SK-N-SH treated with all-trans-retinoic acid at 6 μM for 48 hours (cell line): Measurements from ENCODE around the gene ANKRD11.

Experiments
- ATAC-seq: fragments of 200-7000 bp; cut with Tn5 transposase; 3 replicates; pipeline ENCODE4 v1.9.1; 2020; ENCODE audit warnings: mild to moderate bottlenecking, moderate library complexity
- ARNTL ChIP-seq: fragments of 450-650 bp; formaldehyde crosslinking; IDR thresholded peaks from 2 replicates; pipeline ENCODE4 v1.5.0; 2020; ENCODE audit warnings: low read depth, mild to moderate bottlenecking, moderate library complexity, borderline replicate concordance
- CSDC2 ChIP-seq: fragments of 250-450 bp; sonication (Bioruptor Pico); IDR thresholded peaks from 2 replicates; pipeline ENCODE4 v1.5.0; 2020; ENCODE audit warnings: mild to moderate bottlenecking, moderate library complexity
- ISL1 ChIP-seq: fragments of 250-450 bp; sonication (Bioruptor Pico); IDR thresholded peaks from 2 replicates; pipeline ENCODE4 v2.1.2; 2022; ENCODE audit warnings: mild to moderate bottlenecking, moderate library complexity
- OSR1 ChIP-seq: fragments of 250-450 bp; sonication (Bioruptor Pico); IDR thresholded peaks from 2 replicates; pipeline ENCODE4 v1.8.0; 2022; ENCODE audit warnings: moderate library complexity, mild to moderate bottlenecking, inconsistent platforms
- PPARA ChIP-seq: fragments of 250-450 bp; sonication (Bioruptor Pico); IDR thresholded peaks from 2 replicates; pipeline ENCODE4 v1.5.0; 2020; ENCODE audit warnings: mild to moderate bottlenecking, borderline replicate concordance
- RARB ChIP-seq: fragments of 250-450 bp; sonication (Bioruptor Pico); IDR thresholded peaks from 2 replicates; pipeline ENCODE4 v1.8.0; 2021; ENCODE audit warnings: mild to moderate bottlenecking, moderate library complexity
- SNAI2 ChIP-seq: fragments of 250-450 bp; sonication (Bioruptor Pico); IDR thresholded peaks from 2 replicates; pipeline ENCODE4 v1.5.0; 2020; ENCODE audit warnings: mild to moderate bottlenecking, moderate library complexity
- TCF4 ChIP-seq: fragments of 250-450 bp; sonication (Bioruptor Pico); IDR thresholded peaks from 2 replicates; pipeline ENCODE4 v1.8.0; 2021; ENCODE audit warnings: mild to moderate bottlenecking, moderate library complexity, borderline replicate concordance
- TOX ChIP-seq: fragments of 250-450 bp; sonication (Bioruptor Pico); IDR thresholded peaks from 2 replicates; pipeline ENCODE4 v1.8.0; 2021; ENCODE audit warnings: mild to moderate bottlenecking, moderate library complexity, borderline replicate concordance
- ZC3H10 ChIP-seq: fragments of 250-450 bp; sonication (Bioruptor Pico); IDR thresholded peaks from 2 replicates; pipeline ENCODE4 v1.5.1; 2021; ENCODE audit warnings: mild to moderate bottlenecking, moderate library complexity
- ZFP3 ChIP-seq: fragments of 250-450 bp; sonication (Bioruptor Pico); IDR thresholded peaks from 2 replicates; pipeline ENCODE4 v1.5.0; 2020; ENCODE audit warnings: mild to moderate bottlenecking, moderate library complexity
- ZFP30 ChIP-seq: fragments of 450-650 bp; formaldehyde crosslinking; IDR thresholded peaks from 2 replicates; pipeline ENCODE4 v1.5.0; 2022; ENCODE audit warnings: mild to moderate bottlenecking, moderate library complexity
- ZNF565 ChIP-seq: fragments of 450-650 bp; formaldehyde crosslinking; conservative IDR thresholded peaks from 2 replicates; pipeline ENCODE4 v1.5.0; 2020; ENCODE audit warnings: low read depth, mild to moderate bottlenecking, moderate library complexity
- ZNF70 ChIP-seq: fragments of 450-650 bp; formaldehyde crosslinking; IDR thresholded peaks from 2 replicates; pipeline ENCODE4 v1.5.0; 2020; ENCODE audit warnings: mild to moderate bottlenecking, moderate library complexity
- ZNF8 ChIP-seq: fragments of 450-650 bp; formaldehyde crosslinking; IDR thresholded peaks from 2 replicates; pipeline ENCODE4 v1.5.0; 2020; ENCODE audit warnings: mild to moderate bottlenecking, moderate library complexity
- TF ChIP-seq, protein P1 (sequence below): fragments of 250-450 bp; sonication (Bioruptor Pico); IDR thresholded peaks from 2 replicates; pipeline ENCODE4 v1.5.1; 2020; ENCODE audit warnings: low read depth, mild to moderate bottlenecking, moderate library complexity
- TF ChIP-seq, protein P2 (sequence below): fragments of 250-450 bp; sonication (Bioruptor Pico); IDR thresholded peaks from 2 replicates; pipeline ENCODE4 v1.8.0; 2021; ENCODE audit warnings: low read depth, mild to moderate bottlenecking, moderate library complexity, borderline replicate concordance
- TF ChIP-seq, protein P3 (sequence below): fragments of 250-450 bp; sonication (Bioruptor Pico); IDR thresholded peaks from 2 replicates; pipeline ENCODE4 v1.8.0; 2020; ENCODE audit warnings: mild to moderate bottlenecking, moderate library complexity, borderline replicate concordance
- TF ChIP-seq, protein P4 (sequence below): fragments of 250-450 bp; sonication (Bioruptor Pico); IDR thresholded peaks from 2 replicates; pipeline ENCODE4 v1.5.0; 2020; ENCODE audit warnings: mild to moderate bottlenecking, moderate library complexity
- TF ChIP-seq, protein P5 (sequence below): fragments of 250-450 bp; sonication (Bioruptor Pico); IDR thresholded peaks from 2 replicates; pipeline ENCODE4 v1.5.1; 2021; ENCODE audit warnings: mild to moderate bottlenecking, moderate library complexity

Gene ANKRD11

DNA sequence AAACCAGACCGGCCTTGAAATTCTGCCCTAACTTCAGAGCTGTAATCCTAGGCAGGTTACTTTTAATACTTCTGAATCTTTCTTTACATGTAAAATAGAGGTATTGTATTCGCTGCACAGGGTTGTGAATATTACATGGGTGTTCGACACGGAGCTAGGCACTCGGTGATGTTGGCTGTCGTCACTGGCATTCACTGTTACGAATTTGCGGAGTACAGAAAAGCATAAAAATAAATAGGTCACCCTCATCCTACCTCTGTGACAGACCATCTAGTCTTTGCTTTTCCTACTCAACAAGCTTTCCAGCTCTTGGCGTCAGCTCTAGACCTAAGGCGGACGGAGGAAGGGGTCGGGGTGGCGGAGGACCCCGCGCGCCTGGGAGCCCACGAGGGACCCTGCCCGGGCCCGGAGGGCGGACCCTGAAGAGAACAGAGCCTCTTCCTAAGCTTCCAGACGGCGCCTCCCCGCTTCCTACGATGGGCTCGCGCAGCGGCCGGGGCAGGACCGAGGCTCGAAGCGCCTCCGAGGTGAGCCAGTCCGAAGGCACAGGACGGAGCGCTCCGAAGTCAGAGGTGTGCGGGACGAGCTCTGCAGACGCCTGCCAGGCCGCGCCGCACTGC is 17.0 kb upstream of the ANKRD11 start:
- ATAC-seq, result peak; percentile 69
- TF ChIP-seq, protein P1, sequence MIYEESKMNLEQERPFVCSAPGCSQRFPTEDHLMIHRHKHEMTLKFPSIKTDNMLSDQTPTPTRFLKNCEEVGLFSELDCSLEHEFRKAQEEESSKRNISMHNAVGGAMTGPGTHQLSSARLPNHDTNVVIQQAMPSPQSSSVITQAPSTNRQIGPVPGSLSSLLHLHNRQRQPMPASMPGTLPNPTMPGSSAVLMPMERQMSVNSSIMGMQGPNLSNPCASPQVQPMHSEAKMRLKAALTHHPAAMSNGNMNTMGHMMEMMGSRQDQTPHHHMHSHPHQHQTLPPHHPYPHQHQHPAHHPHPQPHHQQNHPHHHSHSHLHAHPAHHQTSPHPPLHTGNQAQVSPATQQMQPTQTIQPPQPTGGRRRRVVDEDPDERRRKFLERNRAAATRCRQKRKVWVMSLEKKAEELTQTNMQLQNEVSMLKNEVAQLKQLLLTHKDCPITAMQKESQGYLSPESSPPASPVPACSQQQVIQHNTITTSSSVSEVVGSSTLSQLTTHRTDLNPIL, result no peak
- no peak for TF ChIP-seq ZNF8
- TF ChIP-seq RARB, result no peak
- TF ChIP-seq, protein P2, sequence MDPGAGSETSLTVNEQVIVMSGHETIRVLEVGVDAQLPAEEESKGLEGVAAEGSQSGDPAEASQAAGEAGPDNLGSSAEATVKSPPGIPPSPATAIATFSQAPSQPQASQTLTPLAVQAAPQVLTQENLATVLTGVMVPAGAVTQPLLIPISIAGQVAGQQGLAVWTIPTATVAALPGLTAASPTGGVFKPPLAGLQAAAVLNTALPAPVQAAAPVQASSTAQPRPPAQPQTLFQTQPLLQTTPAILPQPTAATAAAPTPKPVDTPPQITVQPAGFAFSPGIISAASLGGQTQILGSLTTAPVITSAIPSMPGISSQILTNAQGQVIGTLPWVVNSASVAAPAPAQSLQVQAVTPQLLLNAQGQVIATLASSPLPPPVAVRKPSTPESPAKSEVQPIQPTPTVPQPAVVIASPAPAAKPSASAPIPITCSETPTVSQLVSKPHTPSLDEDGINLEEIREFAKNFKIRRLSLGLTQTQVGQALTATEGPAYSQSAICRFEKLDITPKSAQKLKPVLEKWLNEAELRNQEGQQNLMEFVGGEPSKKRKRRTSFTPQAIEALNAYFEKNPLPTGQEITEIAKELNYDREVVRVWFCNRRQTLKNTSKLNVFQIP (CRISPR knock-in tag), result no peak
- TF ChIP-seq SNAI2 (CRISPR knock-in tag), result no peak
- no peak for TF ChIP-seq TOX (CRISPR knock-in tag)
- TF ChIP-seq ZC3H10, result no peak
- TF ChIP-seq ZFP3 (CRISPR knock-in tag), result no peak
- TF ChIP-seq CSDC2 (CRISPR knock-in tag), result no peak
- TF ChIP-seq, protein P3, sequence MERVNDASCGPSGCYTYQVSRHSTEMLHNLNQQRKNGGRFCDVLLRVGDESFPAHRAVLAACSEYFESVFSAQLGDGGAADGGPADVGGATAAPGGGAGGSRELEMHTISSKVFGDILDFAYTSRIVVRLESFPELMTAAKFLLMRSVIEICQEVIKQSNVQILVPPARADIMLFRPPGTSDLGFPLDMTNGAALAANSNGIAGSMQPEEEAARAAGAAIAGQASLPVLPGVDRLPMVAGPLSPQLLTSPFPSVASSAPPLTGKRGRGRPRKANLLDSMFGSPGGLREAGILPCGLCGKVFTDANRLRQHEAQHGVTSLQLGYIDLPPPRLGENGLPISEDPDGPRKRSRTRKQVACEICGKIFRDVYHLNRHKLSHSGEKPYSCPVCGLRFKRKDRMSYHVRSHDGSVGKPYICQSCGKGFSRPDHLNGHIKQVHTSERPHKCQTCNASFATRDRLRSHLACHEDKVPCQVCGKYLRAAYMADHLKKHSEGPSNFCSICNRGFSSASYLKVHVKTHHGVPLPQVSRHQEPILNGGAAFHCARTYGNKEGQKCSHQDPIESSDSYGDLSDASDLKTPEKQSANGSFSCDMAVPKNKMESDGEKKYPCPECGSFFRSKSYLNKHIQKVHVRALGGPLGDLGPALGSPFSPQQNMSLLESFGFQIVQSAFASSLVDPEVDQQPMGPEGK, result no peak
- TF ChIP-seq, protein P4, sequence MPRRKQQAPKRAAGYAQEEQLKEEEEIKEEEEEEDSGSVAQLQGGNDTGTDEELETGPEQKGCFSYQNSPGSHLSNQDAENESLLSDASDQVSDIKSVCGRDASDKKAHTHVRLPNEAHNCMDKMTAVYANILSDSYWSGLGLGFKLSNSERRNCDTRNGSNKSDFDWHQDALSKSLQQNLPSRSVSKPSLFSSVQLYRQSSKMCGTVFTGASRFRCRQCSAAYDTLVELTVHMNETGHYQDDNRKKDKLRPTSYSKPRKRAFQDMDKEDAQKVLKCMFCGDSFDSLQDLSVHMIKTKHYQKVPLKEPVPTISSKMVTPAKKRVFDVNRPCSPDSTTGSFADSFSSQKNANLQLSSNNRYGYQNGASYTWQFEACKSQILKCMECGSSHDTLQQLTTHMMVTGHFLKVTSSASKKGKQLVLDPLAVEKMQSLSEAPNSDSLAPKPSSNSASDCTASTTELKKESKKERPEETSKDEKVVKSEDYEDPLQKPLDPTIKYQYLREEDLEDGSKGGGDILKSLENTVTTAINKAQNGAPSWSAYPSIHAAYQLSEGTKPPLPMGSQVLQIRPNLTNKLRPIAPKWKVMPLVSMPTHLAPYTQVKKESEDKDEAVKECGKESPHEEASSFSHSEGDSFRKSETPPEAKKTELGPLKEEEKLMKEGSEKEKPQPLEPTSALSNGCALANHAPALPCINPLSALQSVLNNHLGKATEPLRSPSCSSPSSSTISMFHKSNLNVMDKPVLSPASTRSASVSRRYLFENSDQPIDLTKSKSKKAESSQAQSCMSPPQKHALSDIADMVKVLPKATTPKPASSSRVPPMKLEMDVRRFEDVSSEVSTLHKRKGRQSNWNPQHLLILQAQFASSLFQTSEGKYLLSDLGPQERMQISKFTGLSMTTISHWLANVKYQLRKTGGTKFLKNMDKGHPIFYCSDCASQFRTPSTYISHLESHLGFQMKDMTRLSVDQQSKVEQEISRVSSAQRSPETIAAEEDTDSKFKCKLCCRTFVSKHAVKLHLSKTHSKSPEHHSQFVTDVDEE (CRISPR knock-in tag), result no peak
- no peak for TF ChIP-seq TCF4 (CRISPR knock-in tag)

DNA sequence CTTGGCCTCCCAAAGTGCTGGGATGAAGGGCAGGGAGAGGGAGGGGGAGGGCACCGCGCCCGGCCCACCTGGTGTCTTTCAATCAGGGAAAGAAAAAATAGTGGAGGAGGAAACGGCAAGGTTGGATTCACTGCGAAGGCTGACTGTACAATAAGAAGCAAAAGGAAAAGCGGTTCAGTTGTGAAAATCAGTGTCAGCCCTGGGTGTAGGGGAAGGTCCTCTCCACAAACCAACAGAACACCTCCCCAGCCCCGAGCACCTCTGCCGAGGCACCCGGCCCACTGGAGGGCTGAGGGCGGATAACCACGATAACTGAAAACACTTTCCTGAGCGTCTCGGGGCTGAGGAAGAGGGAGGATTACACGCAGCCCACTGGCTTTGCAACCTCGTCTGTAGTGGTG is 16.4 kb upstream of the ANKRD11 start:
- no peak for ATAC-seq
- TF ChIP-seq ZNF8 (no peak), ZNF70 (CRISPR knock-in tag) (no peak), TOX (CRISPR knock-in tag) (no peak), PPARA (CRISPR knock-in tag) (no peak), OSR1 (no peak), ZNF565 (CRISPR knock-in tag) (no peak), RARB (no peak), ARNTL (CRISPR knock-in tag) (no peak), SNAI2 (CRISPR knock-in tag) (no peak)
- TF ChIP-seq, protein P4 (CRISPR knock-in tag), result no peak

GRCh38 chr16:89506113-89506504 is 15.7 kb upstream of the ANKRD11 start:
- no peak for ATAC-seq
- TF ChIP-seq ZC3H10 (no peak), ZFP30 (CRISPR knock-in tag) (no peak), ISL1 (no peak), ZFP3 (CRISPR knock-in tag) (no peak), TCF4 (CRISPR knock-in tag) (no peak), SNAI2 (CRISPR knock-in tag) (no peak), TOX (CRISPR knock-in tag) (no peak)
- TF ChIP-seq, protein P3, result no peak
- TF ChIP-seq, protein P4 (CRISPR knock-in tag), result no peak
- TF ChIP-seq, protein P5, sequence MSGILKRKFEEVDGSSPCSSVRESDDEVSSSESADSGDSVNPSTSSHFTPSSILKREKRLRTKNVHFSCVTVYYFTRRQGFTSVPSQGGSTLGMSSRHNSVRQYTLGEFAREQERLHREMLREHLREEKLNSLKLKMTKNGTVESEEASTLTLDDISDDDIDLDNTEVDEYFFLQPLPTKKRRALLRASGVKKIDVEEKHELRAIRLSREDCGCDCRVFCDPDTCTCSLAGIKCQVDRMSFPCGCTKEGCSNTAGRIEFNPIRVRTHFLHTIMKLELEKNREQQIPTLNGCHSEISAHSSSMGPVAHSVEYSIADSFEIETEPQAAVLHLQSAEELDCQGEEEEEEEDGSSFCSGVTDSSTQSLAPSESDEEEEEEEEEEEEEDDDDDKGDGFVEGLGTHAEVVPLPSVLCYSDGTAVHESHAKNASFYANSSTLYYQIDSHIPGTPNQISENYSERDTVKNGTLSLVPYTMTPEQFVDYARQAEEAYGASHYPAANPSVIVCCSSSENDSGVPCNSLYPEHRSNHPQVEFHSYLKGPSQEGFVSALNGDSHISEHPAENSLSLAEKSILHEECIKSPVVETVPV (CRISPR knock-in tag), result no peak
